HAP-1 (cell line): Measurements from ENCODE around the gene TNFSF9.
"Not testable (repeated sequence)": the region's sequence is repeated elsewhere in the genome, so short reads cannot be mapped to it uniquely, and the experiment has no call there.

Source experiments
- DNase-seq, 2 experiments: peaks; one replicate each; pipeline ENCODE4 v3.0.0-alpha.2; 2016 to 2020; ENCODE audit warnings: low spot score in 2 of 2
- H3K27me3 ChIP-seq: fragments of 250-450 bp; sonication (Bioruptor Pico); 2 replicates; pipeline ENCODE4 v1.5.1; 2020; ENCODE audit warnings: low read depth, mild to moderate bottlenecking, moderate library complexity
- H3K36me3 ChIP-seq: fragments of 250-450 bp; sonication (Bioruptor Pico); replicated peaks from 2 replicates; pipeline ENCODE4 v1.5.1; 2020; ENCODE audit warnings: mild to moderate bottlenecking
- H3K4me1 ChIP-seq: fragments of 250-450 bp; sonication (Bioruptor Pico); 2 replicates; pipeline ENCODE4 v1.5.1; 2020; ENCODE audit warnings: mild to moderate bottlenecking
- H3K4me3 ChIP-seq: fragments of 250-450 bp; sonication (Bioruptor Pico); 2 replicates; pipeline ENCODE4 v1.5.1; 2020; ENCODE audit warnings: mild to moderate bottlenecking, moderate library complexity
- H3K9me3 ChIP-seq: fragments of 250-450 bp; sonication (Bioruptor Pico); 2 replicates; pipeline ENCODE4 v1.5.1; 2020; ENCODE audit warnings: mild to moderate bottlenecking, moderate library complexity
- in situ Hi-C: fragments of 300-500 bp; cut with MboI; formaldehyde crosslinking; loops from 3 replicates; pipeline ENCODE4 v1.14.3; 2020; ENCODE audit warnings: low sequenced_read_pairs, inconsistent platforms, mixed read lengths

TNFSF9 gene

DNA sequence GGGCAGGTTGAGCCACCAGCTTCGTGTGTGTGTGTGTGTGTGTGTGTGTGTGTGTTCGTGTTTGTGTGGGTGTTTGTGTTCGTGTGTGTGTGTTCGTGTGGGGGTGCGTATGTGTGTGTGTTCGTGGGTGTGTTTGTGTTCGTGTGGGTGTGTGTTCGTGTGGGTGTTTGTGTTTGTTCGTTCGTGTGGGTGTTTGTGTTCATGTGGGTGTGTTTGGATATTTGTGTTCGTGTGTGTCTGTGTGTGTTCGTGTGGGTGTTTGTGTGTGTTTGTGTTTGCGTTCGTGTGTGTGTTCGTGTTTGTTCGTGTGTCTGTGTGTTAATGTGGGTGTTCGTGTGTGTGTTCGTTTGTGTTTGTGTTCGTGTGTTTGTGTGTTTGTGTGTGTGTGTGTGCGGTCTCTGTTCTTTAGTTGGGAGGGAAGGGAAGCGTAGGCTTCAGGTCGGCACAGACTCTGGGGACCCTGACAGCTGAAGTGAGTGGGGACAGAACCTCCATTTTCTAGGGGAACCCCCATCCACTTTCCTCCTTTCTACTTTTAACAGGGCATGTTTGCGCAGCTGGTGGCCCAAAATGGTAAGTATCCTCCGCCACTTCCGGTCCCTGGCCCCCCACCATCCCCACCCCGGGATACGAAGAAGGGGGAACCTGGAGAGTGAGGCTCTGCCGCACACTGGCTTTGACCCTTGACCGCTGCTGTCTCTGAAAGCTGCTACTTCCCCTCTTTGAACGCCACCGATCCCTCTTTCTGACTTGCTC, 1.6 kb downstream of the TNFSF9 start:
- Histone ChIP-seq H3K36me3 (peaks cover 21% of the 10 kb centered on the region), H3K9me3 (no peaks in the 10 kb centered on the region; the same call in none of the 2 replicates), H3K4me3 (peak overlapping the region; percentile 78), H3K27me3 (no peaks in the 10 kb centered on the region), H3K4me1 (peaks cover 12% of the 10 kb centered on the region)
- in situ Hi-C loops: no loop called here
- DNase-seq: peak in 1 of 2 experiments; percentile 41

DNA sequence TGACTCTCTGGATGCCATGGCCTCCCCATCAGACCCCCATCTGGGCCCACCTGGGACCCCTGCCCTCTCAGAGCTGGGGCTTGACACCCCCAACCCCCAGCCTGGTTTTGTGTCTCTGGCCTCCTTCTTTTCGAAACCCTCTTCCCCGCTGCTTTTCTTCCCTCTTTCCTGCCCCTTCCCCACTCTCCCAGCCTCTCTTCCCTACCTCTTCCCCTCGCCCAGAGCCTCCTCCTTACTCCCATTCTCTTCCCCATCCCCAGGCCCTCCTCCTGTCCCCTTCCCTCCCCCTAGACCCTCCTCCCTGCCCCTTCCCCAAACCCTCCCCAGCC, 2.1 kb downstream of the TNFSF9 start:
- in situ Hi-C loops: no loop called here

DNA sequence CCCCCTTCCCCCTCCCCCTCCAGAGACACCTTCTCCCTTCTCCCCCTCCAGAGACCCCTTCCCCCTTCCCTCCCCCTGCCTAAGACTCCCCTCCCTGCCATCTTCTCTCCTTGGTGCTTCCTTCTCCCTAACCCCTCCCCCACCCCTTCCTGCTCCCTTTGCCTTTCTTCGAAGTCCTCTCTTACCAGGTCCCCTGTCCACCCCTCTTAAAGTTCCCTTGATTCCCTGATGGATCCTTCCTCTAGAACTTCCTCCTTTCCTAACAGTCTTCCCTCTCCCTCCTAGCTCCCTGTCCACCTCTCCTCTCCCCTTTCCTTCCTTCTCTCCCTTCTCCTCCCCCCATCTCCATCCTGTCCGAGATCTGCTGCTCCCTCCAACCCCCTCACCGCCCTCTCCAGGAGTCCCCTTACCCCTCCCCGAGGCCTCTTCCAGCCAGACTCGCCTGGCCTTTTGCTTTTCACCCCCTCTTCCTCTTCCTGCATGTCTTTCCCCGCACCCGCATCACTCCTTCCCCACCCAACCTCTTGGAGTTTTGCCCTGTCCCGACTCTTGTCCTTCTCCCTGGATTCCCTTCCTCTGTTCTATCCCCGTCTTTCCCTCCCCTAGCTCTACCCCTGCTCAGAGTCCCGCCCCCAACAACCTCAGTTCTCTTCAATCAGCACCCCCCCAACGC, 3.1 kb downstream of the TNFSF9 start:
- peaks cover 10% of the 10 kb centered on the region for H3K4me1 ChIP-seq
- in situ Hi-C loops: no loop called here
- DNase-seq: no peak
- H3K9me3 ChIP-seq: no peaks in the 10 kb centered on the region; the same call in none of the 2 replicates
- no peaks in the 10 kb centered on the region for H3K27me3 ChIP-seq
- H3K4me3 ChIP-seq: no peak overlapping the region
- H3K36me3 ChIP-seq: peaks cover 21% of the 10 kb centered on the region

More for the DNA sequence above, 2.1 kb downstream of the TNFSF9 start:
- peak in 1 of 2 experiments; percentile 35 for DNase-seq
- no peaks in the 10 kb centered on the region; the same call in none of the 2 replicates for H3K9me3 ChIP-seq
- peaks cover 12% of the 10 kb centered on the region for H3K4me1 ChIP-seq
- H3K27me3 ChIP-seq: no peaks in the 10 kb centered on the region
- peak overlapping the region; percentile 78 for H3K4me3 ChIP-seq
- H3K36me3 ChIP-seq: peaks cover 21% of the 10 kb centered on the region

DNA sequence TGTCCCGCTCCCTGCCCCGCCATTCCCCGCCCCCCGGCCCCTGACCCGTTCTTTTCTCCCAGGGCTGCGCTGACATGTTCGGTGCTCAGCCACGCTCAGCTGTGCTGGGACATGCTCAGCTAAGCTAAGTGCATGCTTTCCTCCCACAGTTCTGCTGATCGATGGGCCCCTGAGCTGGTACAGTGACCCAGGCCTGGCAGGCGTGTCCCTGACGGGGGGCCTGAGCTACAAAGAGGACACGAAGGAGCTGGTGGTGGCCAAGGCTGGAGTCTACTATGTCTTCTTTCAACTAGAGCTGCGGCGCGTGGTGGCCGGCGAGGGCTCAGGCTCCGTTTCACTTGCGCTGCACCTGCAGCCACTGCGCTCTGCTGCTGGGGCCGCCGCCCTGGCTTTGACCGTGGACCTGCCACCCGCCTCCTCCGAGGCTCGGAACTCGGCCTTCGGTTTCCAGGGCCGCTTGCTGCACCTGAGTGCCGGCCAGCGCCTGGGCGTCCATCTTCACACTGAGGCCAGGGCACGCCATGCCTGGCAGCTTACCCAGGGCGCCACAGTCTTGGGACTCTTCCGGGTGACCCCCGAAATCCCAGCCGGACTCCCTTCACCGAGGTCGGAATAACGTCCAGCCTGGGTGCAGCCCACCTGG, 3.7 kb downstream of the TNFSF9 start:
- H3K9me3 ChIP-seq: no peaks in the 10 kb centered on the region; the same call in none of the 2 replicates
- no peak overlapping the region for H3K4me3 ChIP-seq
- H3K4me1 ChIP-seq: peaks cover 7% of the 10 kb centered on the region
- no peaks in the 10 kb centered on the region for H3K27me3 ChIP-seq
- peaks cover 21% of the 10 kb centered on the region for H3K36me3 ChIP-seq
- DNase-seq: no peak
- in situ Hi-C loops: no loop called here

DNA sequence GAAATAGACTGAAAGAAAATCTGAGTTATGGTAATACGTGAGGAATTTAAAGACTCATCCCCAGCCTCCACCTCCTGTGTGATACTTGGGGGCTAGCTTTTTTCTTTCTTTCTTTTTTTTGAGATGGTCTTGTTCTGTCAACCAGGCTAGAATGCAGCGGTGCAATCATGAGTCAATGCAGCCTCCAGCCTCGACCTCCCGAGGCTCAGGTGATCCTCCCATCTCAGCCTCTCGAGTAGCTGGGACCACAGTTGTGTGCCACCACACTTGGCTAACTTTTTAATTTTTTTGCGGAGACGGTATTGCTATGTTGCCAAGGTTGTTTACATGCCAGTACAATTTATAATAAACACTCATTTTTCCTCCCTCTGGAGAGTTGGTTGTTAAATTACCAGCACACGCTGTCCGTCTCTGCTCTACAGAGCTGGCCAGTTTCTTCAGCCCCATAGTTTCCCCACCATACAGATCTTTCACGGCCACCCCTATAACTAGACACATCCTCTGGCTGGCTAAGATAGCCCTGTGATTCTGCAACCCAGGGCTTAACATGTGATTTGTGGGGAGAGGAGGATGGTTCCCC, 4.8 kb downstream of the TNFSF9 start:
- Histone ChIP-seq H3K4me1 (peaks cover 4% of the 10 kb centered on the region), H3K27me3 (no peaks in the 10 kb centered on the region), H3K9me3 (no peaks in the 10 kb centered on the region; the same call in none of the 2 replicates), H3K4me3 (no peak overlapping the region), H3K36me3 (peaks cover 21% of the 10 kb centered on the region)
- DNase-seq: no peak
- in situ Hi-C loops: no loop called here

DNA sequence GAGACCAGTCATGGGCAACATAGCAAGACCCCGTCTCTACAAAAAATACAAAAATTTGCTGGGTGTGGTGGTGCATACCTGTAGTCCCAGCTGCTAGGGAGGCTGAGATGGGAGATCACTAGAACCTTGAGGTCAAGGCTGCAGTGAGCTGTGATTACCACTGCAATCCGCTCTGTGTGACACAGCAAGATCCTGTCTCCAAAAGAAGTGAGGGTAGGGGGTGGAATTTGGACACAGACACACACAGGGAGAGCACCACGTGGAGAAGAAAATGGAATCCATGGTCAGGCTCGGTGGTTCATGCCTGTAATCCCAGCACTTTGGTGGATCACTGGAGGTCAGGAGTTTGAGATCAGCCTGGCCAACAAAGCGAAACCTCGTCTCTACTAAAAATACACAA, 8.7 kb downstream of the TNFSF9 start:
- no peaks in the 10 kb centered on the region for H3K27me3 ChIP-seq
- no peak for DNase-seq
- H3K36me3 ChIP-seq: peaks cover 20% of the 10 kb centered on the region
- in situ Hi-C loops: no loop called here
- peaks cover 4% of the 10 kb centered on the region; the same call in 1 of the 2 replicates for H3K4me1 ChIP-seq
- H3K9me3 ChIP-seq: no peaks in the 10 kb centered on the region; the same call in none of the 2 replicates
- H3K4me3 ChIP-seq: no peak overlapping the region

DNA sequence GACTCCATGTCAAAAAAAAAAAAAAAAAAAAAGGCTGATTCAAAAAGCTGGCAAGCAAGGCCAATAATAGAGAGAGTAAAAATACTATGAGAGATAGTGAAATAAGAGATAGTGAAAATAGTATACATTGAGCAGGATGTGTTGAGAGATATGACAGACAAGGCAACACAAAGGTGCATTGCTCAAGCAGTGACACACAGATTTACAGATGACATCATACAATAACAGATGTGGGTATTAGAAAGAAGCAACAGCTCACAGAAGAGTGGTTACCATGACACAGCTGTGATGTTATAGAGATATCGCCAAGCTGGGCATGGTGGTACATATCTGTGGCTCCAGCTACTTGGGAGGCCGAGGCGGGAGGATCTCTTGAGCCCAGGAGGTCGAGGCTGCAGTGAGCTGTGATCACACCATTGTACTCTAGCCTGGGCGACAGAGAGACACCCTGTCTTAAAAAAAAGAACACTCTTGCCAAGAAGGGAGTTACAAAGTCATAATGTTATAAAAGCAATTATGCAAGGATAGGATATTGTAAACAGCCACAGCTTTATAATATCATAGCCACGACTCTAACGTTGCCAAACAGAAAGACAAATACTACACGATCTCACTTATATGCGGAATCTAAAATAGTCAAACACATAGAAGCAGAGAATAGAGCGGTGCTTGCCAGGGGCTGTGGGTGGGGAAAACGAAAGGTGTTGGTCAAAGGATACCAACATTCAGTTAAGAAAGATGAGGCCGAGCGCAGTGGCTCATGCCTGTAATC, 10.3 kb downstream of the TNFSF9 start:
- Histone ChIP-seq H3K4me1 (peaks cover 4% of the 10 kb centered on the region; the same call in 1 of the 2 replicates), H3K4me3 (no peak overlapping the region), H3K27me3 (no peaks in the 10 kb centered on the region), H3K9me3 (no peaks in the 10 kb centered on the region; the same call in none of the 2 replicates), H3K36me3 (peaks cover 6% of the 10 kb centered on the region)
- in situ Hi-C loops: no loop called here
- no peak for DNase-seq

DNA sequence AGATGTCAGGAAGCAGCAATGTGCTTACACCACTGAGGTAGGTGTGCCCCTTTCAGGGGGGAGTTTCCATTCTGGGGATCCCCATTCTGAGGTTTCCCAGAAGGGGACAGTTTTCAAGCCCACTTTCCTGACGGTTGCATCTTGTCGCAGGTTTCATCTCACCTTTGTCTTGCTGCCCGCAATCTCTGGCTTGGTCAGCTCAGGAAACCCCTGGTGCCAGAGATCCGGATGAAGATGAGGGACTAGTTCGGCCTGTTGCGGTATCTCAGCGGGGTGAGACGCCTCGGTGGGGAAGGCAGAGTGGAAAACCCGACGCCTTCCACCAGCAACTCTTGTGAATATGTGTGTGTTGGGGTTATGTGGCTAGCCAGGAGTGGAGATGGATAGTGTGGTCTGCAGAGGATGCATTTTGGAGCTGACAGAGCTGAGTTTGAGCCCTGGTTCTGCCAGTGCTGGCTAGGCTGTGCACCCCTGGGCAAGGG, 13.1 kb downstream of the TNFSF9 start:
- no peaks in the 10 kb centered on the region for H3K36me3 ChIP-seq
- H3K4me1 ChIP-seq: no peaks in the 10 kb centered on the region
- H3K4me3 ChIP-seq: no peak overlapping the region
- DNase-seq: no peak
- H3K27me3 ChIP-seq: no peaks in the 10 kb centered on the region
- no peaks in the 10 kb centered on the region for H3K9me3 ChIP-seq
- in situ Hi-C loops: no loop called here

DNA sequence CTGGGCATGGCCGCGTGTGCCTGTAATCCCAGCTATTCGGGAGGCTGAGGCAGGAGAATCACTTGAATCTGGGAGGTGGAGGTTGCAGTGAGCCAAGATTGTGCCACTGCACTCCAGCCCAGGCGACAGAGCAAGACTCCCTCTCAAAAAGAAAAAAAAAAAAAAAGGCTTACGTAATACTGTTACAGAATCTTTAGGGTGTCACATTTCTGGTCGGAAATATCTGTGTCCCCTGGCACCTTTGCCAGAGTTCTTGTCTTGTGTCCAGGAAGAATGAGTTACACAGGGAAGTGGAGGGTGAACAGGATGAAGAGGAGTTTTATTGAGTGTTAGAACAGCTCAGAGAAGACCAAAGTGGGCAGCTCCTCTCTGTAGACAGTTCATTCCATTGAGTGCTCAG, 19.9 kb downstream of the TNFSF9 start:
- H3K4me3 ChIP-seq, DNase-seq, in situ Hi-C loops: not testable (repeated sequence)

DNA sequence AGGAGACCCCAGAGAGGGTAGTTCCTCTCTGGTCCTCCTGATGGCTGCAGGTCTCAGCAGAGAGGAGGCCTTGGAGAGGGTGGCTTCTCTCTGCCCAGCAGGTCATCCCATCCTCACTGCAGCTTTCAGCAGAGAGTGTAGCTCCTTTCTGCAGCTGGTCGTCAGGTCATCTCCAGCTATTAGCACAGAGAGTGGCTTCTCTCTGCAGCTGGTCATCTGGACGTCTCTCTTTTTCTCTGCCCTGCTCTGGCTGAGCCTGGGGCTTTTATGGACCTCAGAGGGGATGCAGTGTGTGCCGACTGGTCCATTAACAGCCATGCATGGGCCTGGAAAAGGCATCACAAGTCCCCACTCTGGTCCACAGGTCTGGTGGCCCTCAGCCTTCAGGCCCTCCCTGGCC, 20.3 kb downstream of the TNFSF9 start:
- no peak overlapping the region for H3K4me3 ChIP-seq
- in situ Hi-C loops: no loop called here
- H3K36me3 ChIP-seq: no peaks in the 10 kb centered on the region
- no peaks in the 10 kb centered on the region for H3K9me3 ChIP-seq
- peaks cover 4% of the 10 kb centered on the region for H3K4me1 ChIP-seq
- no peak for DNase-seq
- H3K27me3 ChIP-seq: no peaks in the 10 kb centered on the region

More for the DNA sequence above, 19.9 kb downstream of the TNFSF9 start:
- H3K9me3 ChIP-seq, H3K4me1 ChIP-seq, H3K27me3 ChIP-seq, H3K36me3 ChIP-seq: not testable (repeated sequence)

DNA sequence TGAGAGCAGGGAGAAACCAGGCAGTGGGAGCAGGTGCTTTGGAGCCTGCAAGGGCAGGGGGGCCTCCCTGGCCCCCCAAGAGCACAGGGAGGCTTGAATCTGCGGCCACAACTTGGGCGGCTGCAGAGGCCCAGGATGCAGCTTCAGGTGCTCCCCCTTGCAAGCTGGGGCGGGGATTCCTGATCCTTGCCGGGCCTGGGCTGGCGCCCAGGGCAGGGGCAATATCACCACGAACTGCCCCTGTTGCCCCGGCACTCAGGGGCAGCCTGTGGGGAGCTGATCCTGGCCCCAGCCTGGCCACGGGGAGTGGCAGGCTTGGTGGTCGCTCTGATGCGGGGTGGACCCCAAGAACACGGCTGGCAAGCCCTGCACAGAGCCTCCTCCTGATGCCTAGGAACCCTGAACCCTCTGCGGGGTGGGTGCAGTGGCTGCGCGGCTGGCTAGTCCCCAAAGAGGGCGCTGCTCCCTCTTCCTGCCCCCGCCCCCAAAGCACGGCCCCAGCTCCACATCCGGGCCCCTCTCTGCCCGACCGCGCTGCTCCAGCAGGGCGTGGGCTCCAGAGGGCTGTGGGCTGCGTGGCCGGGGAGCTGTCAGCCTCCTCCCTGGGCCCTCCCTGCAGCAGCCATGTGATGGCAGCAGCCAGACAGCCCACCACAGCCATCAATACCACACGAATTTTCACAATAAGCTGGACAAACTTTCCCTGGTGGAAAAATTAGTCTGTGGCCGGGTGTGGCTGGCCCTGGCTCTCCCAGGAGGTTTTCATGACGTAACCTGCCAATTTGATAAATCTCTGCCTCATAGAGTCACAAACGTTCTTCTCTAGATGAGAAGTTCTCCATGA, 21.0 kb downstream of the TNFSF9 start:
- peak; percentile 16 to 80 for DNase-seq
- no peaks in the 10 kb centered on the region for H3K36me3 ChIP-seq
- in situ Hi-C loops: no loop called here
- no peaks in the 10 kb centered on the region for H3K27me3 ChIP-seq
- H3K4me1 ChIP-seq: peaks cover 4% of the 10 kb centered on the region
- H3K9me3 ChIP-seq: no peaks in the 10 kb centered on the region
- no peak overlapping the region for H3K4me3 ChIP-seq

DNA sequence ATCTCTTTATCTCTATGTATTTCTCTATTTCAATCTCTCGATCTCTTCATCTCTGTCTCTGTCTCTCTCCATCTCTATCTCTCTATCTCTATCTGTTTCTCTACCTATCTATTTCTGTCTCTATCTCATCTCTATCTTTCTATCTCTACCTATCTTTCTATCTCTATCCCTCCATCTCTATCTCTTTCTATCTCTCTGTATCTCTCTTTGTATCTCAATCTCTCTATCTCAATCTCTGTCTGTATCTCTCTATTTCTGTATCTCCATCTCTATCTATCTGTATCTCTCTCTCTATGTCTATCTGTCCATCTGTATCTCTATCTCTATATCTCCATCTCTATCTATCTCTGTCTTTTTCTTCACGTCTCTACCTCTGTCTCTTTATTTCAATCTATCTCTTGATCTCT, 25.2 kb downstream of the TNFSF9 start:
- H3K9me3 ChIP-seq: no peaks in the 10 kb centered on the region
- no peaks in the 10 kb centered on the region for H3K36me3 ChIP-seq
- no peak overlapping the region for H3K4me3 ChIP-seq
- peaks cover 4% of the 10 kb centered on the region for H3K4me1 ChIP-seq
- in situ Hi-C loops: no loop called here
- no peak for DNase-seq
- H3K27me3 ChIP-seq: no peaks in the 10 kb centered on the region
